Left ventricle myocardium inferior (tissue), 1 donor: ENCODE results near the gene GRM8. TPM values are rescaled to one million over a fixed set of nuclear protein-coding genes. Genes with fewer than 3 reads are reported as not detected.

Source experiments
- DNase-seq: peaks from one replicate; pipeline ENCODE4 v3.0.0-alpha.2; 2020
- H3K27ac ChIP-seq: fragments of 200-600 bp; replicated peaks from 2 replicates; pipeline ENCODE4 v1.8.0; 2021
- H3K27me3 ChIP-seq: fragments of 200-600 bp; 2 replicates; pipeline ENCODE4 v1.8.0; 2021; ENCODE audit warnings: low read depth
- H3K36me3 ChIP-seq: fragments of 200-600 bp; 2 replicates; pipeline ENCODE4 v1.8.0; 2021
- H3K4me1 ChIP-seq: fragments of 200-600 bp; 2 replicates; pipeline ENCODE4 v1.8.0; 2021
- H3K4me3 ChIP-seq: fragments of 200-600 bp; 2 replicates; pipeline ENCODE4 v1.8.0; 2021; ENCODE audit warnings: mild to moderate bottlenecking, moderate library complexity
- H3K9me3 ChIP-seq: fragments of 200-600 bp; replicated peaks from 2 replicates; pipeline ENCODE4 v1.8.0; 2021
- CTCF ChIP-seq: fragments of 200-600 bp; IDR thresholded peaks from 2 replicates; pipeline ENCODE4 v1.8.0; 2021; ENCODE audit warnings: antibody characterized with exemption, mild to moderate bottlenecking, borderline replicate concordance
- intact Hi-C: fragments of 100-400 bp; cut with micrococcal nuclease; formaldehyde crosslinking; loops from one replicate; pipeline ENCODE4 v1.11.0; 2022
- total RNA-seq: library from RNA; stranded (reverse); fragmentation: NEBNext Ultra II Directional; extraction: Animal tissue kit (Norgen Biotek cat#: 25700); gene quantifications from one replicate; pipeline ENCODE4 v1.2.1, GENCODE V29; 2021
- donor health status: DM: no; HTN: yes; CAD: no; lungs with severe emphysema.

GRM8 gene
- total RNA-seq, 1 donor from 2014 or later = 0.69 TPM

- intact Hi-C loops = no loop called here
- Histone ChIP-seq H3K4me3 (no peak overlapping the region), H3K27me3 (no peaks in the 10 kb centered on the region), H3K4me1 (no peaks in the 10 kb centered on the region), H3K36me3 (no peaks in the 10 kb centered on the region), H3K9me3 (peaks cover 4% of the 10 kb centered on the region), H3K27ac (no peak overlapping the region)
- no peak for DNase-seq
- no peak for TF ChIP-seq CTCF
These were observed 767.0 kb downstream of the GRM8 start for GRCh38 chr7:126485791-126486190.

GRCh38 chr7:126483972-126484371 is 768.8 kb downstream of the GRM8 start:
- no peak overlapping the region for H3K4me3 ChIP-seq
- intact Hi-C loops = no loop called here
- no peaks in the 10 kb centered on the region for H3K36me3 ChIP-seq
- peaks cover 15% of the 10 kb centered on the region for H3K9me3 ChIP-seq
- no peak for TF ChIP-seq CTCF
- no peak overlapping the region for H3K27ac ChIP-seq
- no peak for DNase-seq
- H3K4me1 ChIP-seq = no peaks in the 10 kb centered on the region
- no peaks in the 10 kb centered on the region for H3K27me3 ChIP-seq

GRCh38 chr7:126472825-126473224 is 779.9 kb downstream of the GRM8 start:
- H3K27me3 ChIP-seq = no peaks in the 10 kb centered on the region
- TF ChIP-seq CTCF = no peak
- DNase-seq = no peak
- no peaks in the 10 kb centered on the region for H3K4me1 ChIP-seq
- intact Hi-C loops = no loop called here
- no peaks in the 10 kb centered on the region for H3K36me3 ChIP-seq
- no peak overlapping the region for H3K27ac ChIP-seq
- peaks cover 32% of the 10 kb centered on the region for H3K9me3 ChIP-seq
- H3K4me3 ChIP-seq = no peak overlapping the region

GRCh38 chr7:126462405-126462804 is 790.3 kb downstream of the GRM8 start:
- no peak for DNase-seq
- Histone ChIP-seq H3K27me3 (no peaks in the 10 kb centered on the region), H3K9me3 (no peaks in the 10 kb centered on the region), H3K27ac (no peak overlapping the region), H3K36me3 (no peaks in the 10 kb centered on the region), H3K4me1 (no peaks in the 10 kb centered on the region), H3K4me3 (no peak overlapping the region)
- intact Hi-C loops = no loop called here
- TF ChIP-seq CTCF = no peak

GRCh38 chr7:126460664-126461063 is 792.1 kb downstream of the GRM8 start:
- no peak for TF ChIP-seq CTCF
- intact Hi-C loops = no loop called here
- H3K4me3 ChIP-seq = no peak overlapping the region
- H3K27ac ChIP-seq = no peak overlapping the region
- H3K4me1 ChIP-seq = no peaks in the 10 kb centered on the region
- DNase-seq = no peak
- no peaks in the 10 kb centered on the region for H3K36me3 ChIP-seq
- H3K27me3 ChIP-seq = no peaks in the 10 kb centered on the region
- no peaks in the 10 kb centered on the region for H3K9me3 ChIP-seq

- no peak for DNase-seq
- no peak for TF ChIP-seq CTCF
- Histone ChIP-seq H3K27me3 (no peaks in the 10 kb centered on the region), H3K27ac (no peak overlapping the region), H3K9me3 (no peaks in the 10 kb centered on the region), H3K4me1 (peaks cover 16% of the 10 kb centered on the region), H3K4me3 (no peak overlapping the region), H3K36me3 (no peaks in the 10 kb centered on the region)
- intact Hi-C loops = no loop called here
These were observed 799.6 kb downstream of the GRM8 start for GRCh38 chr7:126453104-126453503.
